HepG2 (cell line): Measurements from ENCODE around the gene RAD9A. TPM values are rescaled to one million over a fixed set of nuclear protein-coding genes. Genes with fewer than 3 reads are reported as not detected.

Experiments used
- AGO2 ChIP-seq: fragments of 200-400 bp; formaldehyde crosslinking; optimal IDR thresholded peaks from 2 replicates; pipeline ENCODE3; 2017; ENCODE audit warnings: mild to moderate bottlenecking, low read depth, low read length, moderate library complexity
- ARNT2 ChIP-seq: sonication (generic); formaldehyde crosslinking; IDR thresholded peaks from 2 replicates; pipeline ENCODE4 v1.8.0; 2022; ENCODE audit warnings: mild to moderate bottlenecking, low read depth, missing genetic modification reagents, moderate library complexity
- ETV5 ChIP-seq: IDR thresholded peaks from 2 replicates; pipeline ENCODE4 v1.6.1; 2018; ENCODE audit warnings: missing biosample characterization, missing genetic modification reagents, inconsistent platforms, borderline replicate concordance
- FOXO1 ChIP-seq: sonication (generic); formaldehyde crosslinking; IDR thresholded peaks from 2 replicates; pipeline ENCODE4 v1.4.0; 2020; ENCODE audit warnings: missing genetic modification reagents
- HNRNPLL ChIP-seq: fragments of 200-400 bp; formaldehyde crosslinking; IDR thresholded peaks from 2 replicates; pipeline ENCODE4 v1.6.1; 2017; ENCODE audit warnings: mild to moderate bottlenecking, low read depth, low read length; ENCODE audit not compliant: poor library complexity, severe bottlenecking
- JARID2 ChIP-seq: sonication (generic); formaldehyde crosslinking; IDR thresholded peaks from 2 replicates; pipeline ENCODE4 v1.8.1; 2023; ENCODE audit warnings: missing genetic modification reagents, inconsistent platforms; ENCODE audit not compliant: insufficient replicate concordance
- JDP2 ChIP-seq: sonication (generic); formaldehyde crosslinking; IDR thresholded peaks from 2 replicates; pipeline ENCODE4 v1.8.1; 2022; ENCODE audit warnings: missing genetic modification reagents, borderline replicate concordance
- KDM5B ChIP-seq: sonication (generic); formaldehyde crosslinking; IDR thresholded peaks from 2 replicates; pipeline ENCODE4 v1.4.0; 2020; ENCODE audit warnings: missing genetic modification reagents, mild to moderate bottlenecking, borderline replicate concordance
- KLF11 ChIP-seq: IDR thresholded peaks from 2 replicates; pipeline ENCODE4 v1.6.1; 2016; ENCODE audit warnings: missing compliant biosample characterization
- MIXL1 ChIP-seq: IDR thresholded peaks from 2 replicates; pipeline ENCODE4 v1.6.1; 2016
- MTA3 ChIP-seq: sonication (generic); formaldehyde crosslinking; IDR thresholded peaks from 2 replicates; pipeline ENCODE4 v1.4.0; 2020; ENCODE audit warnings: missing genetic modification reagents
- PHF8 ChIP-seq: sonication (generic); formaldehyde crosslinking; IDR thresholded peaks from 2 replicates; pipeline ENCODE4 v1.5.0; 2020; ENCODE audit warnings: missing genetic modification reagents
- POLR2G ChIP-seq: fragments of 200-400 bp; formaldehyde crosslinking; IDR thresholded peaks from 2 replicates; pipeline ENCODE4 v1.6.1; 2018; ENCODE audit warnings: mild to moderate bottlenecking, low read depth, low read length, moderate library complexity
- TGIF2 ChIP-seq: IDR thresholded peaks from 2 replicates; pipeline ENCODE4 v1.6.1; 2016; ENCODE audit warnings: control low read depth, missing compliant biosample characterization
- THAP11 ChIP-seq: IDR thresholded peaks from 2 replicates; pipeline ENCODE4 v1.6.1; 2016; ENCODE audit warnings: missing biosample characterization, missing genetic modification reagents
- ZBTB7B ChIP-seq: sonication (generic); formaldehyde crosslinking; IDR thresholded peaks from 2 replicates; pipeline ENCODE4 v1.4.0; 2020; ENCODE audit warnings: missing genetic modification reagents
- ZNF230 ChIP-seq: sonication (generic); formaldehyde crosslinking; IDR thresholded peaks from 2 replicates; pipeline ENCODE4 v1.4.0; 2020; ENCODE audit warnings: mild to moderate bottlenecking, missing genetic modification reagents
- ZNF34 ChIP-seq: sonication (generic); formaldehyde crosslinking; IDR thresholded peaks from 2 replicates; pipeline ENCODE4 v1.4.0; 2020; ENCODE audit warnings: mild to moderate bottlenecking, missing genetic modification reagents, borderline replicate concordance
- ZNF563 ChIP-seq: sonication (generic); formaldehyde crosslinking; IDR thresholded peaks from 2 replicates; pipeline ENCODE4 v1.8.0; 2022; ENCODE audit warnings: mild to moderate bottlenecking, moderate library complexity, missing genetic modification reagents
- ZNF629 ChIP-seq: sonication (generic); formaldehyde crosslinking; conservative IDR thresholded peaks from 2 replicates; pipeline ENCODE4 v1.5.0; 2020; ENCODE audit warnings: missing genetic modification reagents
- ZNF746 ChIP-seq: sonication (generic); formaldehyde crosslinking; IDR thresholded peaks from 2 replicates; pipeline ENCODE4 v1.8.0; 2022; ENCODE audit warnings: mild to moderate bottlenecking, missing genetic modification reagents
- ZSCAN21 ChIP-seq: sonication (generic); formaldehyde crosslinking; IDR thresholded peaks from 2 replicates; pipeline ENCODE4 v1.8.0; 2022; ENCODE audit warnings: mild to moderate bottlenecking, missing genetic modification reagents, moderate library complexity, borderline replicate concordance
- ZSCAN29 ChIP-seq: sonication (generic); formaldehyde crosslinking; conservative IDR thresholded peaks from 2 replicates; pipeline ENCODE4 v1.4.0; 2020; ENCODE audit warnings: mild to moderate bottlenecking, missing genetic modification reagents
- polyA plus RNA-seq, 8 experiments: library from polyadenylated mRNA; depleted of rRNA in 3 of 8; stranded (reverse) in 7 of 8; unstranded in 1 of 8; fragments of >200 nt; fragmentation: Illumina TruSeq in 4 of 8; extraction: Trizol in 4 of 8; gene quantifications; 2 replicates each; pipeline versions ENCODE4 v1.2.1 to v1.2.3, GENCODE V29; 2011 to 2016; ENCODE audit warnings: low read depth in 4 of 8, missing spikeins in 1 of 8, mixed read lengths in 1 of 8; ENCODE audit not compliant: insufficient read depth in 1 of 8
- total RNA-seq, 5 experiments: library from RNA; depleted of rRNA; stranded (reverse); fragments of >200 nt; fragmentation: Illumina TruSeq; extraction: Trizol; gene quantifications; 2 replicates each; pipeline ENCODE4 v1.2.3, GENCODE V29; 2016; ENCODE audit warnings: low read depth in 1 of 5
- TF ChIP-seq, protein P1 (sequence below): sonication (generic); formaldehyde crosslinking; IDR thresholded peaks from 2 replicates; pipeline ENCODE4 v1.8.0; 2022; ENCODE audit warnings: low read depth, missing genetic modification reagents
- TF ChIP-seq, protein P2 (sequence below): sonication (generic); formaldehyde crosslinking; conservative IDR thresholded peaks from 2 replicates; pipeline ENCODE4 v1.8.0; 2022; ENCODE audit warnings: mild to moderate bottlenecking, moderate library complexity, missing genetic modification reagents
- TF ChIP-seq, protein P3 (sequence below): sonication (generic); formaldehyde crosslinking; IDR thresholded peaks from 2 replicates; pipeline ENCODE4 v1.8.1; 2023; ENCODE audit warnings: mild to moderate bottlenecking, missing genetic modification reagents
- TF ChIP-seq, protein P4 (sequence below): IDR thresholded peaks from 2 replicates; pipeline ENCODE4 v1.6.1; 2016; ENCODE audit warnings: low read depth, borderline replicate concordance

RAD9A gene
- total and polyA plus RNA-seq, 2 of the 13 experiments (the other 11 are each of a cell fraction or from before 2014, with no cell fraction given), result 10.1 to 15.7 TPM

DNA sequence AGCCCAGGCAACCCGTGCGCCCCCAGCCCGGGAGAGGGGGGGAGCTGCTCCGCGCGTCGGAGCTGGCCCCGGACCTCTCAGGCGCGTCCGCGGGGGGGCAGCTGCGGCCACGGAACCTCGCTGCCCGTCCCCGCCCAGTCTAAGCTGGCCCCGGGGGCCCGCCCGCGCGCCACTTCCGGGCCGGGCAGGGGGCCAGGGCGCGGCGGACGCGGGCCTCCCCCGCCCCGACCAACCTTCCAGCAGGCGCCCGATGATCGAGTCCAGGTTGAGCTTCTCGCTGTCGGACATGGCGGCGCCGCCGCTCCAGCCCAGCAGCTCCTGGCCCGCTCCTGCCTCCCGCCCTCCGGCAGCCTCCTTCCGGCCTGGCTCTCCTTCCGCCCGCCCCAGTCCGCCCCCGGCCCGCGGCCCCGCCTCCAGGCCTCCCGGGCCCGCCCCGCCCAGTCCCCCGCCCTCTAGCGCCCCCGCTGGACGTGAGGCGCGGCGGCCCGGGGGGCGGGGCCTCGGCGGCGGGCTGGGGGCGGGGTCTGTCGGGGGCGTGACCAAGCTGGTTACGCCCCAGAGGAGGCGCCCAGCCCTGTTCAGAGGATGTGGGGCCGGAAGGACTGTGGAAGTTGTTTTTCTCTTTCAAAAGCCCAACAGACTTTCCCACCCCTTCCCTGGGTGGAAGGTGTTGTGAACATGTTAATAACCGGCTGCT is 9.9 kb downstream of the RAD9A start, which contains the start of gene PPP1CA (continued):
- TF ChIP-seq, protein P1, sequence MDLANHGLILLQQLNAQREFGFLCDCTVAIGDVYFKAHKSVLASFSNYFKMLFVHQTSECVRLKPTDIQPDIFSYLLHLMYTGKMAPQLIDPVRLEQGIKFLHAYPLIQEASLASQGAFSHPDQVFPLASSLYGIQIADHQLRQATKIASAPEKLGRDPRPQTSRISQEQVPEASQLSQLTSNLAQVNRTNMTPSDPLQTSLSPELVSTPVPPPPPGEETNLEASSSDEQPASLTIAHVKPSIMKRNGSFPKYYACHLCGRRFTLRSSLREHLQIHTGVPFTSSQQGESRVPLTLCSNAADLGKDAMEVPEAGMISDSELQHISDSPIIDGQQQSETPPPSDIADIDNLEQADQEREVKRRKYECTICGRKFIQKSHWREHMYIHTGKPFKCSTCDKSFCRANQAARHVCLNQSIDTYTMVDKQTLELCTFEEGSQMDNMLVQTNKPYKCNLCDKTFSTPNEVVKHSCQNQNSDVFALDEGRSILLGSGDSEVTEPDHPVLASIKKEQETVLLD (CRISPR knock-in tag), result peak; percentile 26; the same call in 1 of the 2 replicates
- no peak for TF ChIP-seq JARID2 (CRISPR knock-in tag)
- peak; percentile 34 for TF ChIP-seq HNRNPLL
- TF ChIP-seq ETV5 (CRISPR knock-in tag), result peak; percentile 73; the same call in 1 of the 2 replicates
- 0 out of 2 replicates have a peak, but pooled peaks have one; percentile 22 for TF ChIP-seq TGIF2 (CRISPR knock-in tag)
- TF ChIP-seq KLF11 (CRISPR knock-in tag), result 0 out of 2 replicates have a peak, but pooled peaks have one; percentile 53
- no peak for TF ChIP-seq ZNF34 (CRISPR knock-in tag)
- TF ChIP-seq ZBTB7B (CRISPR knock-in tag), result no peak
- TF ChIP-seq PHF8, result peak; percentile 65
- TF ChIP-seq, protein P2, sequence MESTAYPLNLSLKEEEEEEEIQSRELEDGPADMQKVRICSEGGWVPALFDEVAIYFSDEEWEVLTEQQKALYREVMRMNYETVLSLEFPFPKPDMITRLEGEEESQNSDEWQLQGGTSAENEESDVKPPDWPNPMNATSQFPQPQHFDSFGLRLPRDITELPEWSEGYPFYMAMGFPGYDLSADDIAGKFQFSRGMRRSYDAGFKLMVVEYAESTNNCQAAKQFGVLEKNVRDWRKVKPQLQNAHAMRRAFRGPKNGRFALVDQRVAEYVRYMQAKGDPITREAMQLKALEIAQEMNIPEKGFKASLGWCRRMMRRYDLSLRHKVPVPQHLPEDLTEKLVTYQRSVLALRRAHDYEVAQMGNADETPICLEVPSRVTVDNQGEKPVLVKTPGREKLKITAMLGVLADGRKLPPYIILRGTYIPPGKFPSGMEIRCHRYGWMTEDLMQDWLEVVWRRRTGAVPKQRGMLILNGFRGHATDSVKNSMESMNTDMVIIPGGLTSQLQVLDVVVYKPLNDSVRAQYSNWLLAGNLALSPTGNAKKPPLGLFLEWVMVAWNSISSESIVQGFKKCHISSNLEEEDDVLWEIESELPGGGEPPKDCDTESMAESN (CRISPR knock-in tag), result peak; percentile 18; the same call in 1 of the 2 replicates
- peak; percentile 75; the same call in 1 of the 2 replicates for TF ChIP-seq ZNF563
- TF ChIP-seq ZSCAN29, result no peak
- TF ChIP-seq MIXL1, result peak; percentile 10; the same call in 1 of the 2 replicates
- TF ChIP-seq, protein P3, sequence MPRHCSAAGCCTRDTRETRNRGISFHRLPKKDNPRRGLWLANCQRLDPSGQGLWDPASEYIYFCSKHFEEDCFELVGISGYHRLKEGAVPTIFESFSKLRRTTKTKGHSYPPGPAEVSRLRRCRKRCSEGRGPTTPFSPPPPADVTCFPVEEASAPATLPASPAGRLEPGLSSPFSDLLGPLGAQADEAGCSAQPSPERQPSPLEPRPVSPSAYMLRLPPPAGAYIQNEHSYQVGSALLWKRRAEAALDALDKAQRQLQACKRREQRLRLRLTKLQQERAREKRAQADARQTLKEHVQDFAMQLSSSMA, result 0 out of 2 replicates have a peak, but pooled peaks have one; percentile 31
- no peak for TF ChIP-seq JDP2 (CRISPR knock-in tag)
- peak; percentile 61 for TF ChIP-seq THAP11 (CRISPR knock-in tag)
- peak; percentile 24; the same call in 1 of the 2 replicates for TF ChIP-seq FOXO1 (CRISPR knock-in tag)
- no peak for TF ChIP-seq ZNF629
- TF ChIP-seq KDM5B (CRISPR knock-in tag), result peak; percentile 54; the same call in 1 of the 2 replicates
- TF ChIP-seq MTA3, result no peak
- peak; percentile 20; the same call in 1 of the 2 replicates for TF ChIP-seq ZNF746
- 0 out of 2 replicates have a peak, but pooled peaks have one; percentile 42 for TF ChIP-seq ARNT2 (CRISPR knock-in tag)
- TF ChIP-seq, protein P4, sequence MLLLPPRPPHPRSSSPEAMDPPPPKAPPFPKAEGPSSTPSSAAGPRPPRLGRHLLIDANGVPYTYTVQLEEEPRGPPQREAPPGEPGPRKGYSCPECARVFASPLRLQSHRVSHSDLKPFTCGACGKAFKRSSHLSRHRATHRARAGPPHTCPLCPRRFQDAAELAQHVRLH, result 0 out of 2 replicates have a peak, but pooled peaks have one; percentile 4
- peak; percentile 34; the same call in 1 of the 2 replicates for TF ChIP-seq ZNF230 (CRISPR knock-in tag)
- TF ChIP-seq POLR2G, result peak; percentile 83
- TF ChIP-seq ZSCAN21 (CRISPR knock-in tag), result peak; percentile 66; the same call in 1 of the 2 replicates
- peak; percentile 11 for TF ChIP-seq AGO2
